ENCODE results near the gene FOXP4.

The FOXP4 gene

DNA sequence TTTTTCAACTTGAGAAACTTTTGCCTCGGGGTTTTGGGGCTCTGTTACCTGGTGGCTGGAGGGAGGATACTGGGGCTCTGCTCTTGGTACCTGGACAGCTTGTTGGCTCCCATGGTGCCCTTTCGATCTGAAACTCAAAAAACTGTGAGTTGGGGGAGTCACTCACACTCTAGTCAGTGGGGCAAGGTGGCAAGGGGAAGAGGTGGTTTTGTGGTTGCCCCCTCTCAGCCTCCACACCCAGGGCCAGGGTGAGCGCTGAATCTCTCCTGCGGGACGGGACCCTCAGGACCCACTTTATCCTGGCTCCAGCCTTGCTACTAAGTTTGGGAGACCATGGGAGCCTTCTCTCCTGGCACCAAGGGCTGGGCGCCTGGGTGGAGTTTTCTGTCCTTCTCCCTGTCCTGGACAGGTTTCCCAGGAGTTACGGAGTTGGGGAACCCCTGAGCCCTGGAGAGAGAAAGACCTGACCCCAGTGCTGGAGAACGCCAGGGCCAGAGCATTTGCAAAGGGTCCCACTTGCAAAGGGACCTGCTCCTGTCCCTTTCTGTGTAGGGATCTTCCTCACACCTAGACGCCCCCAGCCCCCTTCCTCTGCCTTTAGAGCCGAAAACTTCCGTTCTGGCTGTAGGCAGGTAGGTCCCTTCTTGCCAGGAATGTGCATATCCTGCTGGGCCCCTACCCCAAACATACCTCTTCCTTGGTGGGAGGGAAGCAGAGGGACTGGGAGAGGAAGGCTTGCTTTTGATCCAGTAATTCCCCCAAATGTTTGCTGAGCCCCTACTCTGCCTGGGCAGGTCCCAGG lies 2.9 kb downstream of the FOXP4 start:
- TF ChIP-seq, protein P1, sequence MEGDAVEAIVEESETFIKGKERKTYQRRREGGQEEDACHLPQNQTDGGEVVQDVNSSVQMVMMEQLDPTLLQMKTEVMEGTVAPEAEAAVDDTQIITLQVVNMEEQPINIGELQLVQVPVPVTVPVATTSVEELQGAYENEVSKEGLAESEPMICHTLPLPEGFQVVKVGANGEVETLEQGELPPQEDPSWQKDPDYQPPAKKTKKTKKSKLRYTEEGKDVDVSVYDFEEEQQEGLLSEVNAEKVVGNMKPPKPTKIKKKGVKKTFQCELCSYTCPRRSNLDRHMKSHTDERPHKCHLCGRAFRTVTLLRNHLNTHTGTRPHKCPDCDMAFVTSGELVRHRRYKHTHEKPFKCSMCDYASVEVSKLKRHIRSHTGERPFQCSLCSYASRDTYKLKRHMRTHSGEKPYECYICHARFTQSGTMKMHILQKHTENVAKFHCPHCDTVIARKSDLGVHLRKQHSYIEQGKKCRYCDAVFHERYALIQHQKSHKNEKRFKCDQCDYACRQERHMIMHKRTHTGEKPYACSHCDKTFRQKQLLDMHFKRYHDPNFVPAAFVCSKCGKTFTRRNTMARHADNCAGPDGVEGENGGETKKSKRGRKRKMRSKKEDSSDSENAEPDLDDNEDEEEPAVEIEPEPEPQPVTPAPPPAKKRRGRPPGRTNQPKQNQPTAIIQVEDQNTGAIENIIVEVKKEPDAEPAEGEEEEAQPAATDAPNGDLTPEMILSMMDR (IDR thresholded peaks at IDR 0.05; ENCODE audit: poor library complexity, severe bottlenecking), result no peak
- Histone ChIP-seq H3K27me3 (ENCODE audit: insufficient read depth, poor library complexity, severe bottlenecking) (no peaks in the 10 kb centered on the region), H3K4me3 (ENCODE audit: severe bottlenecking) (no peak overlapping the region), H3K36me3 (ENCODE audit: low read depth) (peaks cover 3% of the 10 kb centered on the region; the same call in 1 of the 2 replicates), H3K27ac (ENCODE audit: poor library complexity, severe bottlenecking) (no peak overlapping the region), H3K4me1 (ENCODE audit: insufficient read depth, poor library complexity, severe bottlenecking) (no peaks in the 10 kb centered on the region), H3K9me3 (ENCODE audit: severe bottlenecking) (no peaks in the 10 kb centered on the region)
- no peak for ATAC-seq (ENCODE audit: low read depth)
- DNase-seq (ENCODE audit: low spot score), result no peak

DNA sequence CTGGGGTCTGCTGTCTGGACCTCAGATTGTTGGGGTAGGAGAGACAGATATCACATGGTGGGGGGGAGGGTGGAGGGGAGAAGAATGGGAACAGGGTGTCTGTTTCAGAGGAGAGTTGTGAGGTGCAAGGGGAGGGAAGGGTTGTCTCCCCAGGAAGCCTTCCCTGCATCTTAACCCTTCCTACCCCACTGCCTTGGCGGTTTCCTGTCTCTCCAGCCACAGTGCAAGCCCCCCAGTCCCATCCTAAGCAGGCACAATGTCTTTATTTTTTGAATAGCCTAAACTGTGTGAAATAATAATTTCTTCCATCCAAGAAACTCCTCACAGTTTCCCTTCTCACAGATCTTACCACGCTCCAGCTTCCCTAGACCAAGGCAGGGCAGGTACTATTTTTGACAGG lies 3.5 kb downstream of the FOXP4 start:
- H3K36me3 ChIP-seq (ENCODE audit: low read depth), result peaks cover 3% of the 10 kb centered on the region; the same call in 1 of the 2 replicates
- H3K4me1 ChIP-seq (ENCODE audit: insufficient read depth, poor library complexity, severe bottlenecking), result no peaks in the 10 kb centered on the region
- H3K4me3 ChIP-seq (ENCODE audit: severe bottlenecking), result no peak overlapping the region
- no peak overlapping the region for H3K27ac ChIP-seq (ENCODE audit: poor library complexity, severe bottlenecking)
- DNase-seq (ENCODE audit: low spot score) (no peak), ATAC-seq (ENCODE audit: low read depth) (no peak)
- no peaks in the 10 kb centered on the region for H3K27me3 ChIP-seq (ENCODE audit: insufficient read depth, poor library complexity, severe bottlenecking)
- TF ChIP-seq, protein P1 (IDR thresholded peaks at IDR 0.05; ENCODE audit: poor library complexity, severe bottlenecking), result no peak
- no peaks in the 10 kb centered on the region for H3K9me3 ChIP-seq (ENCODE audit: severe bottlenecking)

DNA sequence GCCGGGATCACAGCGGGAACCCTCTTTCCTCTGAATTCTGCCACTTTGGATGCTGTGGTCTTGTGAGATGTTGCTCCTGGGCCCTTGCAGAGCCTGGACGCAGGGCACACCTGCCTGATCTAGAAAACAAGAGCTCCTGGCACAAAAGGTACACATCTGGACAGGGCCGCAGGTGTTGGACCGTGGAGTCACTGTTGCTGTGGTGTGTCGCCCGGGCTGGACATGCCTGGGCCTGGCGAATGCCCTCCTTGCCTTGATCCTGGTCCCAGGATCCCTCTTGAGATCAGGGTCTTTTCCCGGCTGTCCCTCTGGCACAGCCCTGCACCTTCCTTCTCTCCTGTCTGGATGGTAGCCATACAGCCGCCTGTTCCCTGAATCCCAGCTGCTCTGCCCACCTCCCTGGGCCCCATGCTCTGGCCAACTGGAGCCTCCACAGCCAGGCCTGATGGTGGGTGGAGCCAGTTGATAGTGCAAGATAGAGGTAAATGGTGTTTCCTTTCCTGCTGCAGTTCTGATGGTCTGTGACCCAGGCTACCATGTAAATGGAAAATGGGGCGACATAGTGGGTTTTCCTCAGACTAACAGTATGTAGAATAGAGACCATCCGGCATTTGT lies 5.0 kb downstream of the FOXP4 start:
- TF ChIP-seq, protein P1 (IDR thresholded peaks at IDR 0.05; ENCODE audit: poor library complexity, severe bottlenecking), result no peak
- Histone ChIP-seq H3K27ac (ENCODE audit: poor library complexity, severe bottlenecking) (no peak overlapping the region), H3K4me1 (ENCODE audit: insufficient read depth, poor library complexity, severe bottlenecking) (no peaks in the 10 kb centered on the region), H3K36me3 (ENCODE audit: low read depth) (peaks cover 3% of the 10 kb centered on the region; the same call in 1 of the 2 replicates), H3K27me3 (ENCODE audit: insufficient read depth, poor library complexity, severe bottlenecking) (no peaks in the 10 kb centered on the region), H3K9me3 (ENCODE audit: severe bottlenecking) (no peaks in the 10 kb centered on the region), H3K4me3 (ENCODE audit: severe bottlenecking) (no peak overlapping the region)
- DNase-seq (ENCODE audit: low spot score) (no peak), ATAC-seq (ENCODE audit: low read depth) (no peak)

DNA sequence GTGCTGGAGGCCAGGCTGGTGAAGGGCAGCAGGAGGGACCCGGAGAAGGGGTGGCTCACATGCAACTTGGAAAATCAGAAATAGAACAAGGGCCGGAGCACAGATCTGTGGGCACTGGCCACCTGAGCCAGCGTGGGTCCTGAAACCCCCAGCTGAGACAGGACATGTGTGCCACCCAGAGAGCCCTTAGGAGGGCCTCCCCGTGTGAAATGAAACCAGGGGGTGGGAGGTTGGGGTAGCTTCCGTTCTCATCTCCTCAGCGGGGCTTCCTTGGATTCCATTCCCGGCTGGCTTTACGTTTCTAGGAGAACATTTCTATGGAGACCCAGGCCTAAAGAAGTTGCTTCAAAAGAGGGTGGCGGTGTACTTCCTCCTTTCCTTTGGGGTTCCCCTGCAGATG lies 5.7 kb downstream of the FOXP4 start:
- Histone ChIP-seq H3K36me3 (ENCODE audit: low read depth) (peaks cover 3% of the 10 kb centered on the region; the same call in 1 of the 2 replicates), H3K4me3 (ENCODE audit: severe bottlenecking) (no peak overlapping the region), H3K27ac (ENCODE audit: poor library complexity, severe bottlenecking) (no peak overlapping the region), H3K4me1 (ENCODE audit: insufficient read depth, poor library complexity, severe bottlenecking) (no peaks in the 10 kb centered on the region), H3K27me3 (ENCODE audit: insufficient read depth, poor library complexity, severe bottlenecking) (no peaks in the 10 kb centered on the region), H3K9me3 (ENCODE audit: severe bottlenecking) (no peaks in the 10 kb centered on the region)
- ATAC-seq (ENCODE audit: low read depth), result no peak
- DNase-seq (ENCODE audit: low spot score), result no peak
- TF ChIP-seq, protein P1 (IDR thresholded peaks at IDR 0.05; ENCODE audit: poor library complexity, severe bottlenecking), result no peak

DNA sequence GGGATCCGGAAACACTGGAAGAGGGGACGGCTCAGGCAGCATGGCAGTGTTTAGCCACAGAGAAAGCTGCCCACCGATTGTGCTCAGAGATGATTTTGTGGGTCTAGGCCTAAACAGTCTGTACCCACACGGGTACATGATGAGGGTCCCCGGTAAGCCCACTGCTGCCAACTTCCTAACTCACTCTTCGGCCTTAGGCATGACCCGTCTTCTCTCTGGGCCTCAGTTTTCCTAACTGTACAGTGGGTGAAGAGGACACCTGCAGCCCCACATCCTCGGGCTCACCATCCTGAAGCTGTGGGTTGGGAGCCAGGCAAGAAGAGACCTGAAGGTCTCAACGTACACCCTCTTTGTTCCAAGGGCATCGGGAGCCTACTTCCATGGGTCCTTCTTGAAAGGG lies 6.5 kb downstream of the FOXP4 start:
- ATAC-seq (ENCODE audit: low read depth), result no peak
- no peaks in the 10 kb centered on the region for H3K27me3 ChIP-seq (ENCODE audit: insufficient read depth, poor library complexity, severe bottlenecking)
- H3K27ac ChIP-seq (ENCODE audit: poor library complexity, severe bottlenecking), result no peak overlapping the region
- no peak overlapping the region for H3K4me3 ChIP-seq (ENCODE audit: severe bottlenecking)
- no peak for DNase-seq (ENCODE audit: low spot score)
- no peaks in the 10 kb centered on the region for H3K4me1 ChIP-seq (ENCODE audit: insufficient read depth, poor library complexity, severe bottlenecking)
- H3K9me3 ChIP-seq (ENCODE audit: severe bottlenecking), result no peaks in the 10 kb centered on the region
- TF ChIP-seq, protein P1 (IDR thresholded peaks at IDR 0.05; ENCODE audit: poor library complexity, severe bottlenecking), result no peak
- peaks cover 3% of the 10 kb centered on the region; the same call in 1 of the 2 replicates for H3K36me3 ChIP-seq (ENCODE audit: low read depth)

Data from RWPE2 (cell line).